IPS-18a (cell line): ENCODE results near the gene RPTOR.

ENCODE experiments used
- H3K27ac ChIP-seq: one replicate; pipeline ENCODE4 v1.5.1; 2013; ENCODE audit warnings: low read length
- H3K27me3 ChIP-seq: one replicate; pipeline ENCODE4 v1.6.1; 2013; ENCODE audit warnings: mild to moderate bottlenecking, low read length; ENCODE audit not compliant: control insufficient read depth, insufficient read depth
- H3K36me3 ChIP-seq: one replicate; pipeline ENCODE4 v1.6.1; 2013; ENCODE audit warnings: low read depth, low read length; ENCODE audit not compliant: control insufficient read depth
- H3K4me1 ChIP-seq: one replicate; pipeline ENCODE4 v1.6.1; 2013; ENCODE audit warnings: low read depth, low read length; ENCODE audit not compliant: control insufficient read depth
- H3K4me3 ChIP-seq: one replicate; pipeline ENCODE4 v1.5.1; 2013; ENCODE audit warnings: low read length
- H3K9ac ChIP-seq: one replicate; pipeline ENCODE4 v1.6.1; 2013; ENCODE audit warnings: mild to moderate bottlenecking, low read length, moderate library complexity
- H3K9me3 ChIP-seq: one replicate; pipeline ENCODE4 v1.6.1; 2013; ENCODE audit warnings: low read depth, low read length; ENCODE audit not compliant: control insufficient read depth

The RPTOR gene

GRCh38 chr17:80950466-80951120 lies 406.0 kb downstream of the RPTOR start:
- no peak overlapping the region for H3K9ac ChIP-seq
- H3K4me1 ChIP-seq = no peaks in the 10 kb centered on the region
- H3K27me3 ChIP-seq = no peaks in the 10 kb centered on the region
- H3K4me3 ChIP-seq = no peak overlapping the region
- no peaks in the 10 kb centered on the region for H3K9me3 ChIP-seq
- H3K36me3 ChIP-seq = peaks cover 5% of the 10 kb centered on the region
- no peak overlapping the region for H3K27ac ChIP-seq

- H3K36me3 ChIP-seq = peaks cover 3% of the 10 kb centered on the region
- H3K27me3 ChIP-seq = no peaks in the 10 kb centered on the region
- no peak overlapping the region for H3K4me3 ChIP-seq
- H3K4me1 ChIP-seq = no peaks in the 10 kb centered on the region
- no peaks in the 10 kb centered on the region for H3K9me3 ChIP-seq
- no peak overlapping the region for H3K27ac ChIP-seq
- no peak overlapping the region for H3K9ac ChIP-seq
Observed at GRCh38 chr17:80951121-80952090, 406.8 kb downstream of the RPTOR start.

- H3K9ac ChIP-seq = no peak overlapping the region
- H3K27me3 ChIP-seq = no peaks in the 10 kb centered on the region
- H3K4me1 ChIP-seq = no peaks in the 10 kb centered on the region
- H3K9me3 ChIP-seq = no peaks in the 10 kb centered on the region
- no peak overlapping the region for H3K4me3 ChIP-seq
- H3K36me3 ChIP-seq = no peaks in the 10 kb centered on the region
- no peak overlapping the region for H3K27ac ChIP-seq
Observed at GRCh38 chr17:80952291-80952690, 407.7 kb downstream of the RPTOR start.

GRCh38 chr17:80953471-80954315 lies 409.1 kb downstream of the RPTOR start:
- Histone ChIP-seq H3K4me1 (no peaks in the 10 kb centered on the region), H3K9ac (no peak overlapping the region), H3K36me3 (no peaks in the 10 kb centered on the region), H3K9me3 (no peaks in the 10 kb centered on the region), H3K27me3 (no peaks in the 10 kb centered on the region), H3K27ac (no peak overlapping the region), H3K4me3 (no peak overlapping the region)

GRCh38 chr17:80955078-80955477 lies 410.4 kb downstream of the RPTOR start:
- Histone ChIP-seq H3K4me1 (no peaks in the 10 kb centered on the region), H3K27me3 (no peaks in the 10 kb centered on the region), H3K9ac (no peak overlapping the region), H3K9me3 (no peaks in the 10 kb centered on the region), H3K36me3 (no peaks in the 10 kb centered on the region), H3K27ac (no peak overlapping the region), H3K4me3 (no peak overlapping the region)

GRCh38 chr17:80955671-80956280 lies 411.1 kb downstream of the RPTOR start:
- Histone ChIP-seq H3K36me3 (no peaks in the 10 kb centered on the region), H3K9ac (no peak overlapping the region), H3K4me3 (no peak overlapping the region), H3K27me3 (no peaks in the 10 kb centered on the region), H3K9me3 (no peaks in the 10 kb centered on the region), H3K27ac (no peak overlapping the region), H3K4me1 (no peaks in the 10 kb centered on the region)

- no peaks in the 10 kb centered on the region for H3K9me3 ChIP-seq
- H3K36me3 ChIP-seq = no peaks in the 10 kb centered on the region
- no peaks in the 10 kb centered on the region for H3K4me1 ChIP-seq
- no peak overlapping the region for H3K9ac ChIP-seq
- no peaks in the 10 kb centered on the region for H3K27me3 ChIP-seq
- no peak overlapping the region for H3K4me3 ChIP-seq
- no peak overlapping the region for H3K27ac ChIP-seq
Observed at GRCh38 chr17:80956321-80957190, 411.9 kb downstream of the RPTOR start.

GRCh38 chr17:80957461-80957941 lies 412.9 kb downstream of the RPTOR start:
- H3K9me3 ChIP-seq = no peaks in the 10 kb centered on the region
- H3K27ac ChIP-seq = no peak overlapping the region
- H3K4me3 ChIP-seq = no peak overlapping the region
- no peaks in the 10 kb centered on the region for H3K4me1 ChIP-seq
- H3K9ac ChIP-seq = no peak overlapping the region
- H3K36me3 ChIP-seq = no peaks in the 10 kb centered on the region
- H3K27me3 ChIP-seq = no peaks in the 10 kb centered on the region

- Histone ChIP-seq H3K36me3 (no peaks in the 10 kb centered on the region), H3K27me3 (no peaks in the 10 kb centered on the region), H3K9ac (no peak overlapping the region), H3K9me3 (no peaks in the 10 kb centered on the region), H3K27ac (no peak overlapping the region), H3K4me3 (no peak overlapping the region), H3K4me1 (no peaks in the 10 kb centered on the region)
Observed at GRCh38 chr17:80959330-80960036, 414.8 kb downstream of the RPTOR start.
